GM12865 (cell line): ENCODE data around the gene SLC35G6.
A peak's percentile ranks its signal among the peaks of the same experiment; 100 is the strongest.

Experiments used
- DNase-seq: peaks from one replicate; pipeline ENCODE4 v3.0.0; 2010; ENCODE audit warnings: low read depth
- H3K4me3 ChIP-seq: 2 replicates; pipeline ENCODE4 v1.5.1; 2011; ENCODE audit warnings: mild to moderate bottlenecking, low read depth, low read length, control low read depth
- TF ChIP-seq, protein P1 (sequence below): IDR thresholded peaks from 2 replicates; pipeline ENCODE4 v1.5.1; 2011; ENCODE audit warnings: low read length, control low read depth, low read depth, inconsistent platforms; ENCODE audit not compliant: insufficient read depth; ENCODE audit errors: missing control alignments

The SLC35G6 gene

DNA sequence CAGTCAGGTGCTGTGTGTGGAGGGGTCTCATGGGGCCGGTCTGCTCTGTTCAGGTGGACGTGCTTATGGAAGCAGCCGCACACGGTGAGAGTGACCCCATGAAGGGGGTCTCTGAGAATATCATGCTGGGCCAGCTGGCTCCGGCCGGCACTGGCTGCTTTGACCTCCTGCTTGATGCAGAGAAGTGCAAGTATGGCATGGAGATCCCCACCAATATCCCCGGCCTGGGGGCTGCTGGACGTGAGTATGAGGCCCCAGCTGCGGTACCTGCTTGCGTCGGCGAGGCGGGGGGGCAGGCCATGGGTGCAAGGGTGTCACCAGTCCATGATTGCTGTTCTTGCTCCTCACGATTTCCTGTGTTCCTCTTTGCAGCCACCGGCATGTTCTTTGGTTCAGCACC, 30.9 kb downstream of the SLC35G6 start:
- H3K4me3 ChIP-seq, result no peak overlapping the region
- TF ChIP-seq, protein P1, sequence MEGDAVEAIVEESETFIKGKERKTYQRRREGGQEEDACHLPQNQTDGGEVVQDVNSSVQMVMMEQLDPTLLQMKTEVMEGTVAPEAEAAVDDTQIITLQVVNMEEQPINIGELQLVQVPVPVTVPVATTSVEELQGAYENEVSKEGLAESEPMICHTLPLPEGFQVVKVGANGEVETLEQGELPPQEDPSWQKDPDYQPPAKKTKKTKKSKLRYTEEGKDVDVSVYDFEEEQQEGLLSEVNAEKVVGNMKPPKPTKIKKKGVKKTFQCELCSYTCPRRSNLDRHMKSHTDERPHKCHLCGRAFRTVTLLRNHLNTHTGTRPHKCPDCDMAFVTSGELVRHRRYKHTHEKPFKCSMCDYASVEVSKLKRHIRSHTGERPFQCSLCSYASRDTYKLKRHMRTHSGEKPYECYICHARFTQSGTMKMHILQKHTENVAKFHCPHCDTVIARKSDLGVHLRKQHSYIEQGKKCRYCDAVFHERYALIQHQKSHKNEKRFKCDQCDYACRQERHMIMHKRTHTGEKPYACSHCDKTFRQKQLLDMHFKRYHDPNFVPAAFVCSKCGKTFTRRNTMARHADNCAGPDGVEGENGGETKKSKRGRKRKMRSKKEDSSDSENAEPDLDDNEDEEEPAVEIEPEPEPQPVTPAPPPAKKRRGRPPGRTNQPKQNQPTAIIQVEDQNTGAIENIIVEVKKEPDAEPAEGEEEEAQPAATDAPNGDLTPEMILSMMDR, result no peak
- no peak for DNase-seq

DNA sequence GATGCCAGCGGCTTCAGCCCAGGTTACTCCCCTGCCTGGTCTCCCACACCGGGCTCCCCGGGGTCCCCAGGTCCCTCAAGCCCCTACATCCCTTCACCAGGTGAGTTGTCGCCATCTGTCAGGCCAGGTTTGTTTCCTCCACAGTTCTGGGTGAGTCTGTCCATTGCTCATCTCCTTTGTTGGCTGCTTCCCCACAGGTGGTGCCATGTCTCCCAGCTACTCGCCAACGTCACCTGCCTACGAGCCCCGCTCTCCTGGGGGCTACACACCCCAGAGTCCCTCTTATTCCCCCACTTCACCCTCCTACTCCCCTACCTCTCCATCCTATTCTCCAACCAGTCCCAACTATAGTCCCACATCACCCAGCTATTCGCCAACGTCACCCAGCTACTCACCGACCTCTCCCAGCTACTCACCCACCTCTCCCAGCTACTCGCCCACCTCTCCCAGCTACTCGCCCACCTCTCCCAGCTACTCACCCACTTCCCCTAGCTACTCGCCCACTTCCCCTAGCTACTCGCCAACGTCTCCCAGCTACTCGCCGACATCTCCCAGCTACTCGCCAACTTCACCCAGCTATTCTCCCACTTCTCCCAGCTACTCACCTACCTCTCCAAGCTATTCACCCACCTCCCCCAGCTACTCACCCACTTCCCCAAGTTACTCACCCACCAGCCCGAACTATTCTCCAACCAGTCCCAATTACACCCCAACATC, 31.7 kb downstream of the SLC35G6 start:
- TF ChIP-seq, protein P1, result no peak
- no peak overlapping the region for H3K4me3 ChIP-seq
- DNase-seq, result no peak

DNA sequence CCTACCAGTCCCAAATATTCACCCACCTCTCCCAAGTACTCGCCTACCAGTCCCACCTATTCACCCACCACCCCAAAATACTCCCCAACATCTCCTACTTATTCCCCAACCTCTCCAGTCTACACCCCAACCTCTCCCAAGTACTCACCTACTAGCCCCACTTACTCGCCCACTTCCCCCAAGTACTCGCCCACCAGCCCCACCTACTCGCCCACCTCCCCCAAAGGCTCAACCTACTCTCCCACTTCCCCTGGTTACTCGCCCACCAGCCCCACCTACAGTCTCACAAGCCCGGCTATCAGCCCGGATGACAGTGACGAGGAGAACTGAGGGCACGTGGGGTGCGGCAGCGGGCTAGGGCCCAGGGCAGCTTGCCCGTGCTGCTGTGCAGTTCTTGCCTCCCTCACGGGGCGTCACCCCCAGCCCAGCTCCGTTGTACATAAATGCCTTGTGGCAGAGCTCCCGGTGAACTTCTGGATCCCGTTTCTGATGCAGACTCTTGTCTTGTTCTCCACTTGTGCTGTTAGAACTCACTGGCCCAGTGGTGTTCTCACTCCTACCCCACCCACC, 32.7 kb downstream of the SLC35G6 start:
- DNase-seq, result no peak
- TF ChIP-seq, protein P1, result no peak
- H3K4me3 ChIP-seq, result no peak overlapping the region

- TF ChIP-seq, protein P1, result no peak
- H3K4me3 ChIP-seq, result no peak overlapping the region
- DNase-seq, result no peak
These were observed 34.8 kb downstream of the SLC35G6 start for GRCh38 chr17:7515911-7516610.

DNA sequence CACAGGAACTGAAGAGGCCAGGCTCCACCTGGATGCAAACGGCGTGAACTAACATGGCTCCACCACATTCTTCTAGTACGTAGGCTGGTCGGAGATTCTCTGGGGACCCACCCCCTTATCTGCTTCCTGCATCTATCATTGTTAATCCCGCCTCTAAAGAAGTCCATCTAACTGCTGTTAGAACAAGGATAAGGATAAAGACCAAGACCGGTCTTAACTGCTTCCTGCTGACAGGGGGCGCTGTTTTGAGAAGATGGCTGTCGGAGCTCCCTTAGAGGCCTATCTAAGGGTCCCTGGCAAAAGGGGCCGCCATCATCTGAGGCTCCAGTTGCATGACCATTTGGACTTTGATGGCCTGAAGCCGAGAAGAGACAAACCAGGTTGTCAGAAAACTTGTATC, 41.8 kb downstream of the SLC35G6 start:
- peak; percentile 50 for DNase-seq
- TF ChIP-seq, protein P1, result peak; percentile 56
- no peak overlapping the region for H3K4me3 ChIP-seq

DNA sequence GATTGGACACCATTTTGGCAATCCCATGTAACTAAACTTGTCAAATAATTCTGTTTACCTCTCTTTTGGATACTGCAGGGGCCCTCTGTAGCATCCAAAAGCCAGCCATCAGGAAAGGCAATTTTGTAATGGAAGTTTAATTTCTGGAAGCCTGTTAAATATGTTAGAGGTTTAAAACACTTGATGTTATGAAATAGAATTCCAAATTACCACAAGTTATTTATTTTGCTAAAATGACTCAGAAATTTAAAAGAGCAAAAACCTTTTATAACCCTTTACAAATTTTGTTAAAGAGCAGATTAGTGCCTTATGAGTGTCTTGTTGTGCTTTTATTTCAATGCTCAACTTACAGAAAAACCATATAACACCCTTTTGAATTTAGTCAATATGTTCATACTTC, 47.6 kb downstream of the SLC35G6 start:
- DNase-seq, result no peak
- TF ChIP-seq, protein P1, result no peak
- H3K4me3 ChIP-seq, result no peak overlapping the region
